Osteocyte (in vitro differentiated cells): ENCODE data around the gene PYGM. TPM values are rescaled to one million over a fixed set of nuclear protein-coding genes. Genes with fewer than 3 reads are reported as not detected.

ENCODE experiments used
- DNase-seq: peaks from one replicate; pipeline ENCODE4 v3.0.0; 2021; ENCODE audit warnings: mixed read lengths; ENCODE audit not compliant: unreplicated experiment; ENCODE audit errors: extremely low spot score
- H3K27ac Mint-ChIP-seq: one replicate; pipeline ENCODE4 v1.8.0; 2021; ENCODE audit warnings: mild to moderate bottlenecking, mixed read lengths; ENCODE audit not compliant: unreplicated experiment
- H3K27me3 Mint-ChIP-seq: one replicate; pipeline ENCODE4 v1.8.0; 2021; ENCODE audit warnings: mixed read lengths; ENCODE audit not compliant: unreplicated experiment
- H3K36me3 Mint-ChIP-seq: one replicate; pipeline ENCODE4 v1.8.0; 2021; ENCODE audit warnings: mixed read lengths; ENCODE audit not compliant: unreplicated experiment
- H3K4me1 Mint-ChIP-seq: one replicate; pipeline ENCODE4 v1.8.0; 2021; ENCODE audit warnings: mixed read lengths; ENCODE audit not compliant: unreplicated experiment
- H3K4me3 Mint-ChIP-seq: one replicate; pipeline ENCODE4 v1.8.0; 2021; ENCODE audit warnings: mild to moderate bottlenecking, moderate library complexity, mixed read lengths; ENCODE audit not compliant: unreplicated experiment
- H3K9me3 Mint-ChIP-seq: one replicate; pipeline ENCODE4 v1.8.0; 2021; ENCODE audit warnings: mixed read lengths; ENCODE audit not compliant: unreplicated experiment
- total RNA-seq: library from RNA; stranded (reverse); gene quantifications from 2 replicates; pipeline ENCODE4 v1.2.1, GENCODE V29; 2021
- TF ChIP-seq, protein P1 (sequence below): fragments of 200-600 bp; sonication (generic); IDR thresholded peaks from 2 replicates; pipeline ENCODE4 v1.5.0; 2021; ENCODE audit warnings: antibody characterized with exemption, mild to moderate bottlenecking, moderate library complexity

PYGM gene
- total RNA-seq, 1 donor from 2014 or later = 0.73 TPM

GRCh38 chr11:64771861-64772260 is 12.1 kb upstream of the PYGM start:
- peaks cover 76% of the 10 kb centered on the region for H3K36me3 Mint-ChIP-seq
- no peak overlapping the region for H3K27ac Mint-ChIP-seq
- TF ChIP-seq, protein P1, sequence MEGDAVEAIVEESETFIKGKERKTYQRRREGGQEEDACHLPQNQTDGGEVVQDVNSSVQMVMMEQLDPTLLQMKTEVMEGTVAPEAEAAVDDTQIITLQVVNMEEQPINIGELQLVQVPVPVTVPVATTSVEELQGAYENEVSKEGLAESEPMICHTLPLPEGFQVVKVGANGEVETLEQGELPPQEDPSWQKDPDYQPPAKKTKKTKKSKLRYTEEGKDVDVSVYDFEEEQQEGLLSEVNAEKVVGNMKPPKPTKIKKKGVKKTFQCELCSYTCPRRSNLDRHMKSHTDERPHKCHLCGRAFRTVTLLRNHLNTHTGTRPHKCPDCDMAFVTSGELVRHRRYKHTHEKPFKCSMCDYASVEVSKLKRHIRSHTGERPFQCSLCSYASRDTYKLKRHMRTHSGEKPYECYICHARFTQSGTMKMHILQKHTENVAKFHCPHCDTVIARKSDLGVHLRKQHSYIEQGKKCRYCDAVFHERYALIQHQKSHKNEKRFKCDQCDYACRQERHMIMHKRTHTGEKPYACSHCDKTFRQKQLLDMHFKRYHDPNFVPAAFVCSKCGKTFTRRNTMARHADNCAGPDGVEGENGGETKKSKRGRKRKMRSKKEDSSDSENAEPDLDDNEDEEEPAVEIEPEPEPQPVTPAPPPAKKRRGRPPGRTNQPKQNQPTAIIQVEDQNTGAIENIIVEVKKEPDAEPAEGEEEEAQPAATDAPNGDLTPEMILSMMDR = no peak
- H3K4me3 Mint-ChIP-seq = no peak overlapping the region
- no peaks in the 10 kb centered on the region for H3K27me3 Mint-ChIP-seq
- no peaks in the 10 kb centered on the region for H3K9me3 Mint-ChIP-seq
- no peak for DNase-seq
- H3K4me1 Mint-ChIP-seq = peaks cover 19% of the 10 kb centered on the region

- no peak overlapping the region for H3K4me3 Mint-ChIP-seq
- peaks cover 4% of the 10 kb centered on the region for H3K4me1 Mint-ChIP-seq
- TF ChIP-seq, protein P1 = no peak
- DNase-seq = no peak
- H3K27me3 Mint-ChIP-seq = no peaks in the 10 kb centered on the region
- no peaks in the 10 kb centered on the region for H3K9me3 Mint-ChIP-seq
- peaks cover 66% of the 10 kb centered on the region for H3K36me3 Mint-ChIP-seq
- no peak overlapping the region for H3K27ac Mint-ChIP-seq
Measured at GRCh38 chr11:64770120-64770519, 10.3 kb upstream of the PYGM start.

DNA sequence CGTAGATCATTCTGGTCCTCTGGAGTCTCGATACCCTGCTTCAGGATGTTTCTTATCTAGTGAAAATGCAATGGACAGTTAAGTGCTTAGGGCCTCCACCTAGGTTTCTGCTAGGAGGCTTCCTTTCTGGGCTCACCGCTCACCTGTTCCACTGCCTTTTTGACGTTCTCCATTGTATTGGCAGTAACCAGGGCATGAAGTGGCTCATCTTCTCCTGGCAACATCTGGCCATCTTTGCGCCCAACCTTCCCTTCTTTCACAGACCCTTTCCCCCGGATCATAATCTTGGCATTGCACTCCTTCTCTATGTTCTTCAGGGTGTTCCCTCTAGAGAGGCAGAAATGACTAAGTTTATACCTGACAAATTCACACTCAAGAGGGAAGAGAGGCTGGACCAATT is 9.5 kb upstream of the PYGM start:
- no peak for DNase-seq
- Mint-ChIP-seq H3K9me3 (no peaks in the 10 kb centered on the region), H3K27me3 (no peaks in the 10 kb centered on the region), H3K4me3 (no peak overlapping the region), H3K36me3 (peaks cover 70% of the 10 kb centered on the region), H3K27ac (no peak overlapping the region), H3K4me1 (peaks cover 12% of the 10 kb centered on the region)
- TF ChIP-seq, protein P1 = no peak

DNA sequence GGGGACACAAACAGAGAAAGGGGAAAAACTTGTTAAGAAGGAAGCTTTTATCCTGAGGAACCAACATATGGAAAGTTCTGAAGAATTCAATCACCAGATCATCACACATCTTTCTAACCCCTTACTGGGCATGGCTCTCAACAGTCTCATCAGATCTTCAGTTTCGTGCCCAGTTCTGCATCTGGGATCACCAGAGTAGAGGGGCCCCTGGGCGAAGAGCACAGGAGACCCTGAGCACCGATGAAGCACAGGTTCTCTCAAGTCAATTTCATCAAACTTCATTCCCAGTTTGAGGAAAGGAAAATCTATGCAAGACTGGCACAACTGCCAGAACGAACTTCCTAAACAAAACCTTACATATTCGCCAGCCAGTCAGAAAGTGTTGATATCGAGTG is 8.5 kb upstream of the PYGM start:
- Mint-ChIP-seq H3K4me1 (peaks cover 19% of the 10 kb centered on the region), H3K27me3 (no peaks in the 10 kb centered on the region), H3K4me3 (no peak overlapping the region), H3K27ac (peak overlapping the region; percentile 14), H3K36me3 (peaks cover 68% of the 10 kb centered on the region), H3K9me3 (no peaks in the 10 kb centered on the region)
- DNase-seq = no peak
- TF ChIP-seq, protein P1 = no peak

GRCh38 chr11:64767344-64768299 is 7.8 kb upstream of the PYGM start:
- Mint-ChIP-seq H3K4me1 (peaks cover 26% of the 10 kb centered on the region), H3K27me3 (no peaks in the 10 kb centered on the region), H3K36me3 (peaks cover 68% of the 10 kb centered on the region), H3K27ac (peak overlapping the region; percentile 68), H3K9me3 (no peaks in the 10 kb centered on the region), H3K4me3 (no peak overlapping the region)
- TF ChIP-seq, protein P1 = peak; percentile 81
- no peak for DNase-seq
